Activated gamma-delta T cell treated with Interleukin-2 at 50 U/mL for 16 hours (primary cell): Measurements from ENCODE around the gene NMT1.

Source experiments
- DNase-seq: peaks from one replicate; pipeline ENCODE4 v3.0.0-alpha.2; 2020

The NMT1 gene

DNA sequence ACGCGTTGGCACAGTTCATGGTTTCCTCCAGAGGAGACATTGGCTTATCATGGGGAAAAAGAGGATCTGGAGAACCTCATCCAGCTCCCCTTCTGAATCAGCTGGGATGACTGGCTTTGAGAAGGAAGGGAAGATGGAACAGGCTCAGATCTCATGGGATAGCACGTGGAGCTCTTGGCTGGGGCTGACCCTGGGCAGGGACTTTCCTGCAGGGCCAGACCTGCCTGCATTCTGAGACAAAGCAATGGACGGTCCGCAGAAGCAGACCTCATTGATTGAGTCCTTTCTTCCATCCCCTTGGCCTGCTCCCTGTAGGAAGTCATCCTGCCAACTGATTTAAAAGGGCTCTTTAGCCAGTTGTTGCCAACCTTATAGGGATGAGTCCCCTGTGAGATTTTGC, 45.0 kb downstream of the NMT1 start:
- DNase-seq, result no peak

GRCh38 chr17:45106582-45106981, 45.5 kb downstream of the NMT1 start:
- DNase-seq, result no peak

DNA sequence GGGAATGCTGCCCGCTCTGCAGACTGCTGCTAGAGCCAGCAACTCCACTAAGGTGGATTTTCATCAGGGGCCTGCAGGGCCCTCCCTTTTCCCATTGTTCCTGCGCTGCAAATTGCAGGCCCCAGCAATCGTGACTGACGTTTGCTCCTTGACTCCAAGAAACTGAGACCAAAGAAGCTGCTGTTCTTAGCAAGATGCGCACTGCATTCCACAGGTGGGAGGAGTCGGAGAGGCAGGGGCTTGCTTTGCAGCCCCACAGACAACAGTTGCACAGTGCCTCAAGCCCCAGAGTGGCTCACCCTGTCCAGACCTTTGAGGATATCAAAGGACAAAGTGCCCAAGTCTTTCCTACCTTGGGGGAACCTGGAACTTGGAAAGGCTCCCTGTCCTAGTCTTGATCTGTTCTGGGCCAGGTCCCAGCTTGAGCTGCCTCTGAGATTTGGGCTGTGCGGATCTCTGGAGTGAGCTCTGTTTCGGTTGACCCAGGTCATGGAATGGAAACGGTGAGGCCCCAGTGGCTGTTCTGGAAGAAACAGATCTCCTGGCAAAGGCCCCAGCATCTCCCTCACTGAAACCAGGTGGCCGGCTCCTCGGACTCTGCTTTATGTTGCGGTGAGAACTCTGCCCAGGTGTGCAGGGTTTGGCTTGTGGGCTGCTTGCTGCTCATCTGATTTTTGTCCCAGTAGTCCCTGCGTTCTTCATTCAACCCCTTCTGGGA, 46.3 kb downstream of the NMT1 start:
- no peak for DNase-seq

GRCh38 chr17:45108051-45108450, 46.9 kb downstream of the NMT1 start:
- no peak for DNase-seq

DNA sequence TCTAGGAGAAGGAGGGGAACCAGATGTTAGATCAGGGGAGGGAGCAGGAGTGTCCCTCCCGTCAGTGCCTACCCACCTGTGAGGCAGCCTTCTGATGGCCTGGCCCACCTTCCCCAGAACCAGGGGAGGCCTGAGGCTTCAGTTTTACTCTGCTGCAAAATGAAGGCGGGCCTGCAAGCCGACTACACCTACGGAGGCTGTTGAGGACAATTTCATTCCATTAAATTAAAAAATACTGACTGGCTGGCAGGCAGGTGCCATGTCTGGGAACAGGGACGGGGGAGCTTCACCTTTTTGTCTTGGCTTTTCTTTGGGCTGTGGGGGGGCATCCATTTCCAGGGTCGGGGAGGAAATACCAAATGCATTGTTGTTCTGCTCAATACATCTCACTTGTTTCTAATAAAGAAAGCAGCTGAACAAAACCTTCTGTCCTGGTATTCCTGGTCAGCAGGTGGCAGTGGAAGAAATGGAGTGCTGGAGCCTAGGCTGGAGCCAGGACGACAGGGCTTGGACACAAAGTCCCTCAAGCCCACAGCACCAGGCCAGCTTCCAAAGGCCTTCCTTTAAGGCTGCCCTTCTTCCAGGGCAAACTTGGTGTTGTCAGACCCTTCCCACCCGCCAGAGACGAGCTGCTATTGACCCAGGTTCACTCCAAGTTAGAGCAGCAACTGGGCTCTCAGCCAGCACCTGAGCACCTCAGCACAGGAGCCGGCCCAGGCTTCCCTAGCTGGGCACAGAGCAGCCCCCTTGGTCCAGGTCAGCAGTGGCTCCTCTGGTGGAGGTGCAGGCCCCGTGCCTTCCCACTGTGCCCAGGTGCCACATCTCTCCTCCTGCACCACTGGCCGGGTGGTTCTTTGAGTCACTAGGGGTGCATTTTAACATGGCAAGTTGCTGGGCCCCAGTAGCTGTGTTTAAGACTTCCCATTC, 47.7 kb downstream of the NMT1 start:
- DNase-seq, result no peak

GRCh38 chr17:45110676-45111611, 49.8 kb downstream of the NMT1 start:
- DNase-seq, result no peak

- no peak for DNase-seq
Measured at GRCh38 chr17:45111850-45112249, 50.7 kb downstream of the NMT1 start.

DNA sequence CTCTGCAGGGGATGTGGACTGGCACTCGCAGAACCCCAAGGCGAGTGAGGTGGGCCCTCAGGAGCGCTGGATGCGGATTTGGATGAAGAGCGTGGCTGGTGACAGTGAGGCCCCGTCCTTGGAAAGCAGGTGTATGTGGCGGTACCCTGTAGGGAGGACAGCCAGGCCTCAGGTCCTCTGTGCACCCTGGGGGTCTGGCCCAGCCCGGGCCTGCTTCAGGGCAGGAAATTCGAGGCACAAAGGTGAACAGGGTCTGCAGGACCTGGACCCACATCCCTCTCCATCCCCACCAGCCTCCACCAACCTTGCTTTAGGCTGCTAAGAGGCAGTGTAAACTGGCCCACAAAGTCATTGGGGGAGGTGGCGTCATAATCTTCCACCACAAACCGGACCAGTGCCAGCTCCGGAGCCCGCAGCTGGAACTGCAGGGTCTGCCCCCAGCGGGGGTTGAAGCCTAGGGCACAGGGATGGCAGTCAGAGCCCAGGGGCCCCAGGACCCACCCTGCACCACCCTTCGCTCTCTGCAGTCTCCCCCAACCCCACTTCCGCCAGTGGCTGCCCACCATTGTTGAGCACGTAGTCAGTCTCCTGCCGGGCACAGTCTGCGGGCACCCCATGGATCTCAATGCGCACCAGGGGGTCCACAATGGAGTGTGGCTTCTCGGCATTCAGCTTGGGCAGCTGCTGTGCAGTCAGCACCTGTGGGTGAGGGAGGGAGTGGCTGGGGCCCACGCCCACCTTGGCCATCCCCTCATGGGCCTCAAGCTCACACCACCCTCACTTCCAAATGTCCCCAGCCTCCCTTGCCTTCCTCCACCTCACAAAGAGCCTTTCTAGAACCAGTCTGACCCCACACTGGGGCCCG, 51.7 kb downstream of the NMT1 start:
- no peak for DNase-seq

- no peak for DNase-seq
Measured at GRCh38 chr17:45113424-45113754, 52.3 kb downstream of the NMT1 start.

- no peak for DNase-seq
Measured at GRCh38 chr17:45114117-45114932, 53.2 kb downstream of the NMT1 start.

DNA sequence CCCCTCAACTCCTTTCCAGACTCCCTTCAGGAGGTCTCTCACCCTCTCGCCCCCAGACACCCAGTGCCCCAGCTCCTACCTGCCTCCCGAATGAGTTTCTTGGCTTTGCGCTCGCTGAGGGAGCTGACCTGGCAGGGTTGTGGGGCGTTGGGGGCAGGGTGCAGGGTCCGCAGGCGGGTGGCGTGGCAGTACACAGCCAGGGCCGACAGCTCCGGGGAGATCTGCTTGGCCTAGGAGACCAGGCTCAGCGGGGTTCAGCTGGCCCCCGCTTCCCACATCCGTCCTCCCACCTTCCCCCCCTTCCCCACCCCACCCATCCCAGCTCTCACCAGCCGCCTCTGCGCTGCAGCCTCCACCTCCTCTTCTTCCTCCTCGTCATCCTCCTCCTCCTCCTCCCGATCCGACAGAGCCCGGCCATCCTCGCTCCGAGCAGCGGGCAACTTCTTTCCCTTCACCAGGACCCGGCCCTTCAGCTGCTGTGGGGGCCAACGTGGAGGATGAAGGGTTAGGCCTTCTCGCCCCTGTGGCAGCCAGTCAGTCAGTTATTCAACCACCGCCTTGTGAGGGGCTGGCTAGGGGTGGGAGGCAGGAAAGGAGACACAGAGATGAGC, 54.0 kb downstream of the NMT1 start:
- no peak for DNase-seq

- no peak for DNase-seq
Measured at GRCh38 chr17:45115871-45116270, 54.8 kb downstream of the NMT1 start.

DNA sequence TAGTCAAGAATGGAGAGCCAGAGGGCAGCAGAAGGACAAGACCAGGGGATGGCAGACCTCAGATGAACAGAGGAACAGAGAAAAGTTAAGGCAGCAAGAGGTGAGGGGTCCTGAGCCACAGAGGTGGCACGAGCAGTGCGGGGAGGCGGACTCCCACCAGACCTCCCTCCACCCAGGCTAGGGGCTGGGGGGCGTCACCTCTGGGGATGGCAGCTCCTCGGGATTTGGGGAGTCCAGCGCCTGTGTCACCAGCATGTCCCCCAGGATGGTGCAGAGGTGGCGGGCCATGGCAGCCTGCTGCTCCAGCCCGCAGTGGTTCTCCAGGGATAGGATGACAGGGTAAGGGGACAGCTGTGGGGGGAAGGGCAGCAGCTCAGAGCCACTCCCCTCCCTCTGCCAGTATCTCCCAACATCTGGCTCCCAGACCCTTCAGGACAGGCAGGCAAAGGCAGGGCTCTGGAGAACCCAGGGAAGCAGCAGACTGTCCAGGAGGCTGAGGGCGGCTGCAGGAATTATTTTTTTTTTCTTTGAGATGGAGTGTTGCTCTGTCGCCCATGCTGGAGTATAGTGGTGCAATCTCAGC, 55.4 kb downstream of the NMT1 start:
- DNase-seq, result no peak

GRCh38 chr17:45117334-45117733, 56.2 kb downstream of the NMT1 start:
- DNase-seq, result no peak

DNA sequence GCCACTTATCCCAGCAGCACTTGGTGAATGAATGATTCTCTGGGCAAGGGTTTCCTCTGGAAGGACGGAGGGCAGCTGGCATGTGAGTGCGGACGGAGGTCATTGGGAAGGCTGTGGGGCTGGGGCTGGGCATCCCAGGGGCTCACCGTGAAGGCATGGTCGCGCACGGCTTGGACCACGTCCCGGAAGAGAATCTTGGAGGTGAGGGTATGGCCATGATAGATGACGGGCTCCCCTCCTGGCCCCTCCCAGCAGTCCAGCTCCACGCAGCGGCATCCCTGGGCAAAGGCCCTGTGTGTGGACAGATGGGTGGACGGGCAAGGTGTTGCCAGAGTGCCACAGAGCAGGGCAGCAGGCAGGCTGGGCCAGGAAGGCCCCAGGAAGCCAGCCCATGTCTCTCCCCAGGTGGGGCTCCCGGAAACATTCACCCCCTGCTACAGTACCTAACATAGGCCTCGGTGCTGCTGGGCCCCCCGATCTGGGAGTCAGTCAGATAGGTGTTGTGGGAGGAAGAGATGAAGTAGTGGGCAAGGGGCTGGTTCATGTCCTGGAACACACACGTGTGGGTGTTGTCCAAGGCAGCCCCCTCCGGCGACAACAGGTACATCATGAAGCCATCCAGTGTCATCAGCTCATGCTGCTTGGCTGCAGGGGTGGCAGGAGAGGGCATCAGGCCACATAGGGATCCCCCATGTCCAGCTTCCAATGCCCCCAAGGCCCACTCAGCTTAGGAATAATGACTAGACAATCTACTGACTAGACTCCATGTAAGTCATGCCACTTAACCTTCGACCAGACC, 56.9 kb downstream of the NMT1 start:
- no peak for DNase-seq

GRCh38 chr17:45118691-45119090, 57.6 kb downstream of the NMT1 start:
- no peak for DNase-seq

- no peak for DNase-seq
Measured at GRCh38 chr17:45119964-45120363, 58.8 kb downstream of the NMT1 start.

DNA sequence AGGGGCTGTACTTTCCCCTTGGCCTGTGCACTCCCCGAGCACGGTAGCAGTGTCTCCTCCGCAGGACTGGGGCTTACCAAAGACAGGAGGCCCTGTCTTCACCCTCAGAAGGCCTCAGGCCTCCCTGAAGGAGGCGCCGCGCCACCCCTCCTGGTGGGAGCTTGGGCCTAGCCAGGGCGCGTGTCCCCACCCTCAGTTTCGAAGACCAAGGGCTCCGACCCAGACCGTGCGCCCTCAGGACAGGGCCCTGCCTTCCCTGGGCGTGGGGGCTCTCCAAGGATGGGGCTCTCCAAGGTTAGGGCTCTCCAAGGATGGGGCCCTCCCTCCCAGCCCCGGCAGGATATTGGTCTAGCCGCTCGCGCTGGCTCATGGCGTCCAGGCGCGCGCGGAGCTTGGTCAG, 59.4 kb downstream of the NMT1 start:
- no peak for DNase-seq

GRCh38 chr17:45121055-45121454, 59.9 kb downstream of the NMT1 start:
- DNase-seq, result no peak
